Fibroblast of lung (primary cell): ENCODE data around the gene KIAA1549.
A peak's percentile ranks its signal among the peaks of the same experiment; 100 is the strongest.

Experiments
- EZH2 ChIP-seq: IDR thresholded peaks from 2 replicates; pipeline ENCODE4 v1.5.1; 2012; ENCODE audit warnings: low read length, control low read depth, mild to moderate bottlenecking; ENCODE audit errors: missing control alignments
- TF ChIP-seq, protein P1 (sequence below), 2 donors: IDR thresholded peaks in 1 of 2; conservative IDR thresholded peaks in 1 of 2; 1 replicate in 1 of 2; 2 replicates in 1 of 2; pipeline ENCODE4 v1.5.1; 2011 to 2012; ENCODE audit warnings: low read length in 2 of 2, control low read depth in 1 of 2, inconsistent platforms in 1 of 2, low read depth in 1 of 2, mild to moderate bottlenecking in 1 of 2

DNA sequence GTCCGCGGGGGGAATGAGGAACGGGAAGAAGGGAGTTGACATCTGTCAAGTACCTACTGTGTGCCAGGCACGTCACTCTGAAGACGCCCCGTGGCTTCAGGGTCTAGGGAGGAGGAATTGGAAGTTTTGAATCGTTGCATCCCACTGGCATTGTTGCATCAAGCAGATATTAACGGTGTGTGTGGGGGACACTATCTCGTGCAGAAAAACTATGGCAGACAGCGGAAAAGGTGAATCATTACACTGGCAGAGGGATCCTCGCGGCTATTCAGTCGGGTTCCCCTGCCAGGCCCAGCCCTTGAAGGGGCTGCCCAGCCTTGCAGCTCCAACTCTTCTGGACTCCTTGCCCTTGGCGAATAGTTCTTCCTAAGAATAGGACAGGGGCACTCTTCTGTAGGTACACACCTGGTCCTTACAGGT, 1.0 kb upstream of the KIAA1549 start:
- TF ChIP-seq, protein P1, sequence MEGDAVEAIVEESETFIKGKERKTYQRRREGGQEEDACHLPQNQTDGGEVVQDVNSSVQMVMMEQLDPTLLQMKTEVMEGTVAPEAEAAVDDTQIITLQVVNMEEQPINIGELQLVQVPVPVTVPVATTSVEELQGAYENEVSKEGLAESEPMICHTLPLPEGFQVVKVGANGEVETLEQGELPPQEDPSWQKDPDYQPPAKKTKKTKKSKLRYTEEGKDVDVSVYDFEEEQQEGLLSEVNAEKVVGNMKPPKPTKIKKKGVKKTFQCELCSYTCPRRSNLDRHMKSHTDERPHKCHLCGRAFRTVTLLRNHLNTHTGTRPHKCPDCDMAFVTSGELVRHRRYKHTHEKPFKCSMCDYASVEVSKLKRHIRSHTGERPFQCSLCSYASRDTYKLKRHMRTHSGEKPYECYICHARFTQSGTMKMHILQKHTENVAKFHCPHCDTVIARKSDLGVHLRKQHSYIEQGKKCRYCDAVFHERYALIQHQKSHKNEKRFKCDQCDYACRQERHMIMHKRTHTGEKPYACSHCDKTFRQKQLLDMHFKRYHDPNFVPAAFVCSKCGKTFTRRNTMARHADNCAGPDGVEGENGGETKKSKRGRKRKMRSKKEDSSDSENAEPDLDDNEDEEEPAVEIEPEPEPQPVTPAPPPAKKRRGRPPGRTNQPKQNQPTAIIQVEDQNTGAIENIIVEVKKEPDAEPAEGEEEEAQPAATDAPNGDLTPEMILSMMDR (conservative IDR thresholded peaks at IDR 0.05 in 1 of 2, IDR thresholded peaks at IDR 0.05 in 1 of 2; ENCODE audit: low read depth in 1 of 2, low read length in 2 of 2), result no peak
- TF ChIP-seq EZH2, result peak; percentile 45
